Kidney tubule cell (primary cell): Measurements from ENCODE around the gene C16orf92.
"Not testable (repeated sequence)": the region's sequence is repeated elsewhere in the genome, so short reads cannot be mapped to it uniquely, and the experiment has no call there.

ENCODE experiments used
- DNase-seq: peaks from one replicate; pipeline ENCODE4 v3.0.0-alpha.2; 2018; ENCODE audit warnings: low spot score

Gene C16orf92

DNA sequence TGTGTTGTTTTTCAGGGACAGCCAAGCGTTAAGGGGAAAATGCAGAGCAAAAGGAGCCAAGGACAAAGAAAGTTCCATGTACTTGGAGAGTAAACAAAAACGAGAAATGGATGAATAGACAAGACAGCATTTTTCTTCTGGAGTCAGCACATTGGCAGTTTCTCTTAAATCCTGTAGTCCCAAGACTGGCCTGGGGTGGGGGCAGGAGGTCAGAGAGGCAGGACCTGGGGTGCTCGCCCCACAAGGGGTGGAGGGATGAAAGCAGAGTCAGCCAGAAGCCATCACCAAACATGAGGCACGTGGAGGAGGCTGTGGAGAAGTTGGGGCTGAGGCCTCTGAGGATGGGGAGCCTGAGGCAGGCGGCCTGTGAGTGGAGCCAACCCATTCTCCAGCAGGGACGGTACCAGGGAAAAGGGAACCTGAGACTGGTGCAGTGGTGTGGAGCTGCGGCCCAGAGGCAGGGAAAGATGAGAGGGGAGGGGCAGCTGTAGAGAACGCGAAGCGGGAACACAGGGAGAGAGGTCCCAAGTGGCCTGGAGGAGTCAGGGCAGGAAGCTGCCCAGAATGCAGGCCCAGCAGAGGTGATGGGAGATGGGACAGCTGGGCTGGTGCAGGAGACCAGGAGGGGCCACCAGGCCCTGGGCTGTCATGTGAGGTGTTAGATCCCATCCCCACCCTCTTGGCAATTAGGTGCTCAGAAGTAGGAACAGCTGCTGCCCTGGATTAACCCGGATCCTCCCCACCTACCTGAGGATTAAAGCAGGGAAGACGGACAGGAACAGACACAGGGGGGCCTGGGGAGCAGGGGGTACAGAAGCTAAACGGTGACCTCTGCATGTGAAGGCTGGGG, 4.8 kb downstream of the C16orf92 start:
- DNase-seq = no peak

- no peak for DNase-seq
These were observed 5.6 kb downstream of the C16orf92 start for GRCh38 chr16:30028438-30029076.

- no peak for DNase-seq
These were observed 7.2 kb downstream of the C16orf92 start for GRCh38 chr16:30030011-30030685.

DNA sequence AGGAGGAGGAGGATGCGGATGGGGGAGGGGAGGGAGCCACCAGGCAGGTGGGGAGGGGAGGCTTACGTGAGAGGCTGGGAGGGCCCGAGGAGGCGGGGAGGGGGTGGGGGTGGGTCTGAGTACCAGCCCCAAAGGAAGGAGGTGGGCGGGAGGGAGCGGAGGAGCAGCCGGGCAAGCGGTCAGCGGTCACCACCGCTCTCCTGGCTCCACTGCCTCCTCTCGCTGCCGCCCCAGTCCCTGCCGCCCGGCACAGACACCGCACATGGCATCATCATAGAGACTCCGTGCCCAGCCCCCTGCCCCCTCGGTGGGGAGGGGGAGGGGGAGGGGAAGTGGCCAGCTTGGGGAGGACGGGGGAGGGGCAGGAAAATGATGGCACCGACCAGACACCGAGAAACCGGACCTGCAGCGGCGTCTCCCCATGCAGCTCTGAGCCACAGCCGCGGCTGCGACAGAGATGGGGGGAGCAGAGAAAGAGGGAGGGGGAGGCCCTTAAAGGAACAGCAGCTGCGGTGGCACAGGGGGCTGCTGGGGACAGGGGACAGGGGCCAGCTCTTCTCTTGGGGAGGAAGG, 7.9 kb downstream of the C16orf92 start, which contains the start of gene TLCD3B:
TLCD3B (minus strand) TSS at position 431 of the 573 bp plus-strand sequence. CDS start 744 bp downstream, outside the sequence.
- no peak for DNase-seq

GRCh38 chr16:30031477-30031918, 8.5 kb downstream of the C16orf92 start:
- DNase-seq = no peak

DNA sequence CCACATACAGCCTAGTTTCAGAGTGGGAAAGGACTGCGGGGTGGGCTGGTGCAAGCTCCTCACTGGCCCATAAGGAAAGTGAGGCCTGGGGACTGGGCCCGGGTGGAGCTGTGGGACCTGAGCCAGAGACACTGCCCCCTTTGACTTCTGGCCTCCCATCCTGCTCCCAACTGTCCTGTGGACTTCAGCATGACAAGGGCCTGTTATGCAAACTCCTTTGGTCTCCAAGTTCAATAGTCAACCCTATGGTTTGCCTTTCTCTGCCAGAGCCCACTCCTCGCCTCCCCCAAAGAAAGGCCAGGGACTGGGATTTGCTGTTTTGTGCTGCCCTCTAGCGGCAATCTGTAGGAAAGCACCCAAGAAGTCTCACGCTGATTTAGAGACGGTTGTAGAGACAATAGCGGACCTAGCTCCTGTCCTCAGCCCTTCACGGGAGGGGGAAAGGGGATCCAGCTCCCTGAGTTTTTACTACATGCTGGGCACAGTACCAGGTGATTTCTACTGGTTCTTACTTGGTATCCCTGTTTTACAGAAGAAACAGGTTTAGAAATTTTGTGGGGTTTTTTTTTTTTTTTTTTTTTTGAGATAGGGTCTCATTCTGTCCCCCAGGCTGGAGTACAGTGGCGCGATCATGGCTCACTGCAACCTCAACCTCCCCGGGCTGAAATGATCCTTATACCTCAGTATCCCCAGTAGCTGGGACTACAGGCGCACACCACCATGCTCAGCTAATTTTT, 9.3 kb downstream of the C16orf92 start:
- peak; percentile 66 for DNase-seq

GRCh38 chr16:30033270-30033669, 10.3 kb downstream of the C16orf92 start:
- peak; percentile 46 for DNase-seq

DNA sequence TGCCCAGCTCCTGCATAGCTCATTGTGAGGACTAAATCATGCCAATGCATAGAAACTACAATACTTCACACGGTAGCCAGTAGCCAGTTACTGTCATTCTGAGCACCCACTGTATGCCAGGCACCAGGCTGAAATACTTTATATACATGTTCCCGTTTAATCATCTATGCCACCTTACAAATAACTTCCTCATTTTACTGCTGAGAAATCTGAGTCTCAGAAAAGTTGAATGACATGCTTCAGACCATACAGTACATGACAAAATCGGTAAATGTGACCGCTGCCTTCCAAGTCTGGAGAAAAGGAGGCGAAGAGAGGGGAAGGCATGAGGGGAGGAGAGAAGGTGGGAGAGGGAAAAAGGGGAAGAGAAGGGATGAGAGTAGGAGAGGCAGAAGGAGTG, 17.2 kb downstream of the C16orf92 start:
- DNase-seq = no peak

DNA sequence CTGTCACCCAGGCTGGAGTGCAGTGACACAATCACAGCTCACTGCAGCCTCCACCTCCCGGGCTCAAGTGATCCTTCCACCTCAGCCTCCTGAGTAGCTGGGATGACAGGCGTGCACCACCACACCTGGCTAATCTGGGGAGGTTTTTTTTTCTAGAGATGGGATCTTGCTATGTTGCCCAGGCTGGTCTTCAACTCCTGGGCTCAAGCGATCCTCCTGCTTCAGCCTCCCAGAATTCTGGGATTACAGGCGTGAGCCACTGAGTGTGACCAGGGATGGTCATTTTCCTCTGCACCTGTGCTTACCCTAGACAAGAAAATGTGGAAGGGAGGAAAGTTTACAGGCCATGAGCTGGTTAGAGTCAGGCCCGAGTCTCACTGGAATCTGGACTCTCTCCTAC, 17.7 kb downstream of the C16orf92 start:
- DNase-seq = not testable (repeated sequence)

DNA sequence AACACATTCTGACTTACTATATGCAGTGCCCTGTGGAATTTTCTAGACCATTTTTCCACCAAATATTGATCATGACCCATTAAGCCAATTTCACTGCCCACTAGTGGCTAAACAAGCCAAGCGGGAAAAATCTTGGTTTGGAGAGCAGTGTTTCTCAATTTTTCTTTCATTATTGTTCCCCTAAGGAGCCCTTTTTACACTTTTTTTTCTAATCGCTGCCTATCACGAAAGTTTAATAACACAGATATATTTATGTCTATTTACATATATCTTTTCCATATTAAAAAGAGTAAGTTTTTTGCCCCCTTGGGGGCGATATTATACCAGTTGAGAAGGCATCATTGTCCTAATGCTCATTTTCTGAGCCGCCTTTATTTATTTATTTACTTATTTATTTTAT, 18.8 kb downstream of the C16orf92 start:
- DNase-seq = no peak

GRCh38 chr16:30046178-30046577, 23.2 kb downstream of the C16orf92 start:
- DNase-seq = no peak

GRCh38 chr16:30046588-30046987, 23.6 kb downstream of the C16orf92 start:
- no peak for DNase-seq

GRCh38 chr16:30049871-30050270, 26.9 kb downstream of the C16orf92 start:
- no peak for DNase-seq

GRCh38 chr16:30051518-30051917, 28.5 kb downstream of the C16orf92 start:
- DNase-seq = peak; percentile 62

- DNase-seq = peak; percentile 92
These were observed 29.8 kb downstream of the C16orf92 start for GRCh38 chr16:30052671-30053372.

- DNase-seq = no peak
These were observed 30.5 kb downstream of the C16orf92 start for GRCh38 chr16:30053376-30054015.

- no peak for DNase-seq
These were observed 31.5 kb downstream of the C16orf92 start for GRCh38 chr16:30054451-30054850.

GRCh38 chr16:30054959-30055553, 32.1 kb downstream of the C16orf92 start:
- DNase-seq = peak; percentile 68

DNA sequence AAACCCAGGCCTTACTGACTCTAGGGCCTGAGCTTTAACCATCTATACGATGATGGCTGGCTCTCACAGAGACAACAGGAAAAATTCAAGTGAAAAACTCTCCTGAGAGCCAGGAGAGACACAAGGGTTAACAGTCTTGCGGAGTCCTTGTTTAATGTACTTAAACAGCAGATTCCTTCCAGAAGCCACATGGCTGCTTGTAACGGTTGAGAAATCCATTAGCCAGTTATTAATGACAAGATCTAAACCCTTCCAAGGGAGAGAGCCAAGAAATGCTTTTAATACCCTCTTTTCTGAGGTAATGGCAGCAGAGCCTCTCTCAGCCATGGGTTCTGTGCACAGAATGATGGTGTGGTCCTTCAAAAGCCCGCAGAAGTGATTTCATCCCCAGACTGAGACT, 37.3 kb downstream of the C16orf92 start:
- DNase-seq = no peak
